DMS153 treated with DMSO at 0.1 percent for 48 hours (cell line): ENCODE results near the gene LHFPL2.

Experiments
- DNase-seq: peaks from one replicate; lab custom pipeline; 2025; ENCODE audit not compliant: unreplicated experiment; lab: John Stamatoyannopoulos, UW

The LHFPL2 gene

GRCh38 chr5:78570646-78571045 lies 77.9 kb downstream of the LHFPL2 start:
- no peak for DNase-seq

DNA sequence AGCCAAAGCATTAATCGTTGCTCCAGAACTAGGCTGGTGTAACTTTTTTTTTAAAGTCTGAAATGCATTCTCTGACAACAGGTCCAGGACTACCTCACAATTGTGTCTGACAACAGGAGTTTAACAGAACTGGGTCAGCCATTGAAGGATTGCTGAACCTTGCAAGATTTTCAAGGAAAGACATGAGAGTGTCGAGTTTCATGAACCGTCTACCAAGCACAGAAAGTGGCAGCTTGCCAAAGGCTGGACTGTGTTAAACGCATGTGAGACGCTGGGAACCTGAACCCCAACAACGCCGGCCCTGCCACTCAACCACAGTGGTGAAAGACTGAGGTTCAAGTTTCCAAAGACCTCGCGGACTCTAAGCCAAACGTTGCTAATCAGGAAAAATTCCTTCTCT lies 79.1 kb downstream of the LHFPL2 start:
- peak; percentile 10 for DNase-seq

- no peak for DNase-seq
Observed at GRCh38 chr5:78568676-78569075, 79.9 kb downstream of the LHFPL2 start.

- DNase-seq = peak; percentile 3
Observed at GRCh38 chr5:78568212-78568611, 80.4 kb downstream of the LHFPL2 start.

DNA sequence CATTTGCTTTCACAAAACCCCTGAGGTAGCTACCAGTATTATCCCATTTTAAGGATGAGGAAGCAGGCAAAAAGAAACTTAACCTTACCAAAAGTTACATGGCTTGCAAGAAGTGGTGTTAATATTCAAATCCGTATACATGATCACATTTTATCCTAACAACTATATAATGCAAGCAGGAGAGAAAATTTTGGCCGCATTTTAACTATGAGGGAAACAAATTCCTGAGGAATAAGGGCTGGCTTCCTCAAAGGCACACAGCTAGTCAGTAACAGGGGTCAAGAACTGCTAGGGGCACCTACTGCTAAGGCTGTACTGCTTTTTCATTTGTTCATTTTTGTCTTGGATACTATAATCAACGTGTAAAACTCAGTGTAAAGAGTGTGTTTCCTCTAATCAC lies 81.0 kb downstream of the LHFPL2 start:
- no peak for DNase-seq

- no peak for DNase-seq
Observed at GRCh38 chr5:78566747-78567425, 81.7 kb downstream of the LHFPL2 start.

DNA sequence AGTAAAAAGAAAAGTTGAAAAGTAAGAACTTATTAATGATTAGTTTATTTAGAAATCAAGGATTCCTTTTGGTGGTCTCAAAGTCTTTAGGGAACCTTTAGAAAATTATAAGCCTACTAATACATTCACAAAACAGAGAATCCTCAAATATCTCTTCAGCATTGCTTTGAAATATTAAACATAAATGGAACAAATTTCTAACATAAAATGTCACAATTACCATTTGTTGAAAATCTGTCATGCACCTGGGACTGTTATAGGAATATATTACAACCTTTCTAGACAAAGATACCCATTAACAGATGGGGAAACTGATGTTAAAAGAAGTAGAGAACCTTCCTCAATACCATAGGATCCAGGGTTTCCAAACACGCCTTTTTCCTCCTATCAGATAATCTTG lies 83.2 kb downstream of the LHFPL2 start:
- no peak for DNase-seq

GRCh38 chr5:78563621-78564020 lies 85.0 kb downstream of the LHFPL2 start:
- no peak for DNase-seq

DNA sequence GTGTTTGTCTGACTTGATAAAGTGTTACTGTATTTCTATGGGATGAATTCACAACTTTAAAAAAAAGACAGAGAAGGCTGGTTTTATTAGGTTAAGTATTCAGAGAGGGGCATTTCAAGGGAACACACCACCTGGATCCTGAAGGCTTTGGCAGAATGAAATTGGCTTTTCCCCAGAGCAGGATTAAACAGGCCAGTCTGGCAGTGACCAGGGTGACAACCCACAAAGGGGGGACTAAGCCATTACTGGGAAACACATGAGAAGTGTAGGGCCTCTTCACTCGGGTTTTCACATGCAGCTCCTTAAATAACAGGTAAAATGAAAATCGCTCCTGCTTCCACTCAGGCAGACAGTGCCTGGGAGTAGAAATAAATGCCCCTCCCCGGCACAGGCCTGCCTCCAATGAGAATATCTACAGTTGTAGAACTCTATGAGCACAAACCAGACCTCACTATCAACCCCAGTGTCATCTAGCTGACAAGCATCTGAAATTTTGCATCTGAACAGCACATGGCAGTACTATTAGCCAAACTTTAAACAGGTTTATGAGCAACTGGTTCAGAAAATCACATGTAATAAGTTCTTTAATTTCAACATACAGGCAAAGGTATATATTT lies 85.8 kb downstream of the LHFPL2 start:
- DNase-seq = no peak

- no peak for DNase-seq
Observed at GRCh38 chr5:78562001-78562400, 86.6 kb downstream of the LHFPL2 start.

DNA sequence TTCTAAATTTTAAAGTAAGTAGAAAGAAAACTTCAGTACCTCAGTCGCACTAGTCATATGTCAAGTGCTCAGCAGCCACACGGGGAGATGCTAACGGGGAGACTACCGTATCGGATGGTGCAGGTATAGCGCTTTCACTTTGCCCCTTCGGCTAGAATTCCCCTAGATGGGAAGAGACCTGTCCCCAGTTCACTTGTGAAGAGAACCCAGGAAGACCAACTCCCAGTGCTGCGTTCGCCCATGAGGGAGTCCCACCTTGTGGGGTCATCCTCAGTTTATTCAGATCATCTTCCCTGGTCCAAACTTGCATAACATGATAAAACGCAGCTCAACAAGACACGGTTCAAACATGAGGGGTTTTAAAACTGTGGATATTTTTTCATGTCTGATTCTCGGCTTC lies 87.3 kb downstream of the LHFPL2 start:
- DNase-seq = no peak

DNA sequence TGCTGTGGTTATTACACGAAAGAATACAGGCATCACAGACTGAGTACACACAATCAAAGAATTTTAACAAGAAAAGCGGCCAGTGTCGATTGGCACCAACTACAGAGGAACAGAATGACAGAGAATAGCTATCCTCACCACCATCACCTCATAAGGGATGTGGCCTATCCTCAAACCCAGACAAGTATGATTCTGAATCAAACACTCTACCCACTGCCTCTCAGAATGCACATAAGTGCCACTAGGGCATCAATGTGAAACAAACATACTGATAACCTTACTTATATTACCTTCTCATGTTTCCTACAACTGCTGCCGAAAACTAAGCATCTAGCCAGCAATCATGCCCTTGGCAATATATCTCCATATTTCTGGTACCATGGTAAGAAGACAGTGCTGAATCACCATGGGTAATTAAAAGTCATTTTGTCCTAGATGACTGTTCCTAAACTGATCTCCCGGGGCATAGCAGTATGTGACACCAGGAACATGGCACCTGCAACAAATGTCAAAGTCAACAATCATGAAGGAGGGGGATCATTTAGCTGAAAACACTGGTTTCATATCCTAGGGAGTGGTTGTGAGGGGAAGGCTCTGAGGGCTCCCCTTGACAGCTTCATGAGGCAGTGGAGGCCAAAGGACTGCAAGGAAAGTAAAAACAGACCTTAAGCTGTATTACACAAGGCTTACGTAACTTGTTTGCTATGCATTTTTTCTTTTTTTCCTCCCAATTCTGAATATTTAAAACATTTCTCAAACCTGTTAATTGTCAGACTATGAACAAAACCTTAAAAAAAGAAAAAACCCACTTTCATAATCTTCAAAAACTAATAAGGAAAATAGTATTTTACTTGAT lies 88.3 kb downstream of the LHFPL2 start:
- no peak for DNase-seq

GRCh38 chr5:78557601-78558000 lies 91.0 kb downstream of the LHFPL2 start:
- DNase-seq = no peak

DNA sequence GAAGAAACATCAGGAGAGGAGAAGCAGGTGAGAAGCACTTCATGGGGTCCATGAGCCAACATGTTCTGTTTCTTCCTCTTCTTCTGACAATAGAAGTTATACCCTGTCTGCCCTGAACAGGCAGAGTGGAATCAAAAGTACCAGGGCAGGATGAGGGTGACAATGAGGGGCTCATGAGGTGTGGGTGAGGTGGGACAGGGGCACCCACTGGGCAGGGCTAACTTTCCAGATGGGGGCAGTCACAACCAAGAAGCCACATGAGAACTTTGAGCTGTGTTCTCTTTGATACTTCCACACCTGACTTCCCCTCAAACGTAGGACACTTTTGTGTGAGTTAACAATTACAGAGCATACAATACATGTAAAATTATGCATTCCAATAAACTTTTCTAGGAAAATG lies 92.7 kb downstream of the LHFPL2 start:
- DNase-seq = no peak

DNA sequence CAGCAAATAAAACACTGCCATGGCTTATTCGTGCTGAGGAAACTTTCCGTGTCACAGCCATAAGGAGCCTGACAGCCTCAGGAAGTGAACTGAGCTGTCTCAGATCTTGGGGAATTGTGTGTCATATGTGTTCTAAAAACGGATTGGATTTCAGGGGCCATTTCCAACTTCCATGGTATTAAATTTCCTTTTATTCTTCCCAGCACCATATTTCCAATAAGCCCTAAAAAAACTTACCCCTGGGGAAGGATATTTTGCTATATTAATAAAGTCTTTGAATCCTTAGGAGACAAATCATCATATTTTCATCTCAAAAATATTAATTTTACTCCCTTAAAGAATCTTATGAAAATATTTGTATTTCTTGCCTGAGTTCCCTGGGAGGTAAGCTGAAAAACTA lies 93.9 kb downstream of the LHFPL2 start:
- DNase-seq = no peak

- DNase-seq = no peak
Observed at GRCh38 chr5:78553580-78554353, 94.8 kb downstream of the LHFPL2 start.

GRCh38 chr5:78552729-78553342 lies 95.7 kb downstream of the LHFPL2 start:
- no peak for DNase-seq

- no peak for DNase-seq
Observed at GRCh38 chr5:78550891-78551290, 97.7 kb downstream of the LHFPL2 start.

DNA sequence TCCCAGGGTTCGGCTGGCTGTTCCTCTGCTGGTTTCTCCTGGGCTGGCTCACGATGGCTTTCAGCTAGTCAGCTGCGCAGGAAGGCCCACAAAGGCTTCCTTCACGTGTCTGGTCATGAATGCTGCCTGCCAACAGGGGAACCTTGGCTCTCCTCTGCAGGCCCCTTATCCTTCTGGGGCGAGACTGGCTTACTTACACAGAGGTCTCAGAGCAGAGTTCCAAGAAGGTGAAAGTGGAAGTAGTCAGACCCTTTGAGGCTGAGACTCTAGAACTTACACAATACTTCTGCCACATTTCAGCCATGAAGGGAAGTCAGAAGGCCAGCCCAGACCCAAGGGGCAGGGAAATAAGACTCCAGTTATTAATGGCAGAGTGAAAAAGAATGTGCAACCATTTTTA lies 99.5 kb downstream of the LHFPL2 start:
- DNase-seq = no peak

- no peak for DNase-seq
Observed at GRCh38 chr5:78547731-78548615, 100.6 kb downstream of the LHFPL2 start.
